Amygdala (tissue), 56 donors: ENCODE measurements around the gene DNAAF5.
A peak's percentile ranks its signal among the peaks of the same experiment; 100 is the strongest.

ENCODE experiments used
- DNase-seq, 56 donors: peaks; one replicate each; lab custom pipeline; 2025; lab: John Stamatoyannopoulos, UW

DNAAF5 gene

GRCh38 chr7:703049-703448 lies 23.4 kb upstream of the DNAAF5 start:
- DNase-seq, result no peak

GRCh38 chr7:706721-707120 lies 19.8 kb upstream of the DNAAF5 start:
- DNase-seq, result no peak

DNA sequence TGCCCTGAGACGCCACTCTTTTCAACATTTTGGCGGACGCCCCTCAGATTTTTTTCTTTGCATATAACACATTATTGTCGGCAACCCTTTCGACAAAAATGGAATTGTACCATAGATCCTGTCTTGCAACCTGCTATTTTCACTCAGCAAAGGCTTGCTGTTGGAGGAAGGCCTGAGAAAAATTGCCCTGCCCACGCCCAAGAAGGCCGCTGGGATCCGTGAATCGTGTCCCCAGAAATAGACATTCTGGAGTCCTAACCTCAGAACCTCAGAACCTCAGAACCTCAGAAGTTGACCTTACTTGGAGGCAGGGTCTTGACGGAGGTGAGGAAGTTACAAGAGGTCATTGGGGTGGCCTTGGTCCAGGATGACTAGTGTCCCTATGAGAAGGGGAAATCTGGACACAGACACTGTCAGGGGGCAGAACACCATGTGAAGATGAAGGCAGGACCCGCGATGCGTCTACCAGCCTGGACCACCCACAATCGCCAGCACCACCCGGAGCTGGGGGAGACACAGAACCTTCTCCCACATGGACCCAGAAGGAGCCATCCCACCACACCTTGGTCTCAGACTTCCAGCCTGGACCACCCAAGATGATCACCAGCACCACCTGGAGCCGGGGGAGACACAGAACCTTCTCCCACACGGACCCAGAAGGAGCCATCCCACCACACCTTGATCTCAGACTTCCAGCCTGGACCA lies 19.1 kb upstream of the DNAAF5 start:
- no peak for DNase-seq

GRCh38 chr7:710161-710560 lies 16.3 kb upstream of the DNAAF5 start:
- DNase-seq, result no peak

GRCh38 chr7:711093-711921 lies 15.2 kb upstream of the DNAAF5 start:
- DNase-seq, result no peak

GRCh38 chr7:711922-712380 lies 14.5 kb upstream of the DNAAF5 start:
- DNase-seq, result no peak

GRCh38 chr7:712381-713138 lies 13.9 kb upstream of the DNAAF5 start:
- DNase-seq, result no peak

GRCh38 chr7:713139-713457 lies 13.4 kb upstream of the DNAAF5 start:
- no peak for DNase-seq

- DNase-seq, result no peak
Observed at GRCh38 chr7:713488-714230, 12.8 kb upstream of the DNAAF5 start.

DNA sequence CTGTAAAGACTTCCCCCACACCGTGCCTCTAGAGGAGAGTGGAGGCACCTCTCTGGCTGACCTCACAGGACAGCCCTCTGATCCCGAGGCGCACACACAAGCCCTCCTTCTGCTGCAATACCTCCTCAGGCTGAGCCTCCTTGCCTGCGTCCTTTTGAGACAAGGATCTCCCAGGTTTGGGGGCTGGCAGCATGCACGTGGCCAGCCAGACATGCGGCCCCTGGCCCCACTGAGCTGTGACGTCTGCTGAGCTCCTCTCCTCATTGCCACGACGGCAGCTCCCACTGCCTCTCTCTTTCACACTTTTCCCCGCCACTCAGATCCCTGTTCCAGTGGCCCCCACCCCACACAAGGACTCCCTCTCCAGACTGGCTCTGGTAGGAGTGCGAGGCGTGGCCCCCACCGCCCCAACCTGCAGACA lies 12.2 kb upstream of the DNAAF5 start:
- no peak for DNase-seq

DNA sequence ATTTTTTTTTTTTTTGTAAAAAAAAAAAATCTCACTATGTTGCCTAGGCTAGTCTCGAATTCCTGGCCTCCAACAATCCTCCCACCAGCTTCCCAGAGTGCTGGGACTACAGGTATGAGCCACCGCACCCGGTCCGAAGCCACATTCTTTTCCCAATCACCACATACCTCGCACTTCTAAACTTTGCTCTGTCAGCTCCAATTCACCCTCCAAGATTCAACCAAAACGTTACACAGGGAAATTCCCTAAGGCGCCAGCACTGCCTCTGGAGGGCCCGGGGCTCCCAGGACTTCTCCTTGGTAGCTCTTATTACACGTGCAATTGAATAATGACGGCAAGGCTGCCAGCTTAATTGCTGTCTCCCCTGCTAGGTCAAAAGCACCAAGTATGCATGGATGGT lies 10.3 kb upstream of the DNAAF5 start:
- no peak for DNase-seq

GRCh38 chr7:716636-717035 lies 9.9 kb upstream of the DNAAF5 start:
- no peak for DNase-seq

GRCh38 chr7:721619-722248 lies 4.8 kb upstream of the DNAAF5 start:
- no peak for DNase-seq

DNA sequence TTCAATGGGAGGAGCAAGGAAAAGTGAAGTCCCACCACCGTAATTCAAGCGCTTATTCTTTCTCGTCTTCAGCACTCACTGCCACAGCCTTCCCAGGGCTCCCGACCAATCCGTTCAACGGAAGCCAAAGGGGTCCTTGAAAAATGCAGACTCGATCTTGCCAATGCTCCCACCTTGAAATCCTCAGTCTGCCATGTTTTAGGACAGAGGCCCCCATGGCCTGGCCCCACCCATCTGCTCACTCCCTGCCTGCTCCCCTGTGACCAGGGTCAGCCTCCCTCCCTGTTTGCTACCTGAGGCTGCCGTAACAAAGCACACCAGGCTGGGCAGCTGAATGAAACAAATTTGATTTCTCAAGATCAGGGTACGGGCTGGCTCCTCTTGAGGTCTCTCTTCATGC lies 3.0 kb upstream of the DNAAF5 start:
- DNase-seq, result no peak

GRCh38 chr7:724298-724697 lies 2.2 kb upstream of the DNAAF5 start:
- no peak for DNase-seq

GRCh38 chr7:725223-726005 lies 1.1 kb upstream of the DNAAF5 start:
- DNase-seq, result no peak

- DNase-seq, result no peak
Observed at GRCh38 chr7:726854-727103, 280 bp downstream of the DNAAF5 start.

GRCh38 chr7:727104-727805 lies 756 bp downstream of the DNAAF5 start, which contains the start of gene PRKAR1B:
PRKAR1B (minus strand) TSS chr7:727281; CDS start chr7:711505, 15,776 bp downstream.
- peak in 1 of 56 donors; percentile 22 for DNase-seq
